ENCODE data around the gene BICD2. TPM values are rescaled to one million over a fixed set of nuclear protein-coding genes. Genes with fewer than 3 reads are reported as not detected.

Gene BICD2
- total and polyA plus RNA-seq, 2 of the 13 experiments (the other 11 are each of a cell fraction or from before 2014, with no cell fraction given), result 5.1 to 17.4 TPM

DNA sequence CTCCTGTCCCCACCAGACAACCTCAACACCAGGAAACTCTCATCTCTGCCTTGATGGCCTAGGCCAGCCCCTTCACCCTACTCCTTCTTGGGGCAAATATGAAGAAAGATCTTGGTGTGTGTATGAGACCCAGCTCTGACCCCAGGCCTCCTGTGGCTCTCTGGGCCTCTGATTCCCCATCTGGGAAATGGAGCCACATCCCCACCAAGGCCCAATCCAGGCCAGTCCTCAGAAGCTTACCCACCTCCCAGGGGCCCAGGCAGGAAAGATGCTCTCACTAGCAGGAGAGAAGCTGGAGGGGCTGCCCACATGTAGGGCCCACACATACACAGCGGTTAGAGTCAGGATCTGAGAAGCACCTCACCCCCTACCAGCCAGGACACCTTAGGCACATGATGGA is 38.9 kb downstream of the BICD2 start (continued):
- TF ChIP-seq, protein P1, sequence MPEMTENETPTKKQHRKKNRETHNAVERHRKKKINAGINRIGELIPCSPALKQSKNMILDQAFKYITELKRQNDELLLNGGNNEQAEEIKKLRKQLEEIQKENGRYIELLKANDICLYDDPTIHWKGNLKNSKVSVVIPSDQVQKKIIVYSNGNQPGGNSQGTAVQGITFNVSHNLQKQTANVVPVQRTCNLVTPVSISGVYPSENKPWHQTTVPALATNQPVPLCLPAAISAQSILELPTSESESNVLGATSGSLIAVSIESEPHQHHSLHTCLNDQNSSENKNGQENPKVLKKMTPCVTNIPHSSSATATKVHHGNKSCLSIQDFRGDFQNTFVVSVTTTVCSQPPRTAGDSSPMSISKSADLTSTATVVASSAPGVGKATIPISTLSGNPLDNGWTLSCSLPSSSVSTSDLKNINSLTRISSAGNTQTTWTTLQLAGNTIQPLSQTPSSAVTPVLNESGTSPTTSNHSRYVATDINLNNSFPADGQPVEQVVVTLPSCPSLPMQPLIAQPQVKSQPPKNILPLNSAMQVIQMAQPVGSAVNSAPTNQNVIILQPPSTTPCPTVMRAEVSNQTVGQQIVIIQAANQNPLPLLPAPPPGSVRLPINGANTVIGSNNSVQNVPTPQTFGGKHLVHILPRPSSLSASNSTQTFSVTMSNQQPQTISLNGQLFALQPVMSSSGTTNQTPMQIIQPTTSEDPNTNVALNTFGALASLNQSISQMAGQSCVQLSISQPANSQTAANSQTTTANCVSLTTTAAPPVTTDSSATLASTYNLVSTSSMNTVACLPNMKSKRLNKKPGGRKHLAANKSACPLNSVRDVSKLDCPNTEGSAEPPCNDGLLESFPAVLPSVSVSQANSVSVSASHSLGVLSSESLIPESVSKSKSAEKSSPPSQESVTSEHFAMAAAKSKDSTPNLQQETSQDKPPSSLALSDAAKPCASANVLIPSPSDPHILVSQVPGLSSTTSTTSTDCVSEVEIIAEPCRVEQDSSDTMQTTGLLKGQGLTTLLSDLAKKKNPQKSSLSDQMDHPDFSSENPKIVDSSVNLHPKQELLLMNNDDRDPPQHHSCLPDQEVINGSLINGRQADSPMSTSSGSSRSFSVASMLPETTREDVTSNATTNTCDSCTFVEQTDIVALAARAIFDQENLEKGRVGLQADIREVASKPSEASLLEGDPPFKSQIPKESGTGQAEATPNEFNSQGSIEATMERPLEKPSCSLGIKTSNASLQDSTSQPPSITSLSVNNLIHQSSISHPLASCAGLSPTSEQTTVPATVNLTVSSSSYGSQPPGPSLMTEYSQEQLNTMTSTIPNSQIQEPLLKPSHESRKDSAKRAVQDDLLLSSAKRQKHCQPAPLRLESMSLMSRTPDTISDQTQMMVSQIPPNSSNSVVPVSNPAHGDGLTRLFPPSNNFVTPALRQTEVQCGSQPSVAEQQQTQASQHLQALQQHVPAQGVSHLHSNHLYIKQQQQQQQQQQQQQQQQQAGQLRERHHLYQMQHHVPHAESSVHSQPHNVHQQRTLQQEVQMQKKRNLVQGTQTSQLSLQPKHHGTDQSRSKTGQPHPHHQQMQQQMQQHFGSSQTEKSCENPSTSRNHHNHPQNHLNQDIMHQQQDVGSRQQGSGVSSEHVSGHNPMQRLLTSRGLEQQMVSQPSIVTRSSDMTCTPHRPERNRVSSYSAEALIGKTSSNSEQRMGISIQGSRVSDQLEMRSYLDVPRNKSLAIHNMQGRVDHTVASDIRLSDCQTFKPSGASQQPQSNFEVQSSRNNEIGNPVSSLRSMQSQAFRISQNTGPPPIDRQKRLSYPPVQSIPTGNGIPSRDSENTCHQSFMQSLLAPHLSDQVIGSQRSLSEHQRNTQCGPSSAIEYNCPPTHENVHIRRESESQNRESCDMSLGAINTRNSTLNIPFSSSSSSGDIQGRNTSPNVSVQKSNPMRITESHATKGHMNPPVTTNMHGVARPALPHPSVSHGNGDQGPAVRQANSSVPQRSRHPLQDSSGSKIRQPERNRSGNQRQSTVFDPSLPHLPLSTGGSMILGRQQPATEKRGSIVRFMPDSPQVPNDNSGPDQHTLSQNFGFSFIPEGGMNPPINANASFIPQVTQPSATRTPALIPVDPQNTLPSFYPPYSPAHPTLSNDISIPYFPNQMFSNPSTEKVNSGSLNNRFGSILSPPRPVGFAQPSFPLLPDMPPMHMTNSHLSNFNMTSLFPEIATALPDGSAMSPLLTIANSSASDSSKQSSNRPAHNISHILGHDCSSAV (CRISPR knock-in tag; IDR thresholded peaks at IDR 0.05; ENCODE audit: borderline replicate concordance), result no peak
- TF ChIP-seq, protein P2, sequence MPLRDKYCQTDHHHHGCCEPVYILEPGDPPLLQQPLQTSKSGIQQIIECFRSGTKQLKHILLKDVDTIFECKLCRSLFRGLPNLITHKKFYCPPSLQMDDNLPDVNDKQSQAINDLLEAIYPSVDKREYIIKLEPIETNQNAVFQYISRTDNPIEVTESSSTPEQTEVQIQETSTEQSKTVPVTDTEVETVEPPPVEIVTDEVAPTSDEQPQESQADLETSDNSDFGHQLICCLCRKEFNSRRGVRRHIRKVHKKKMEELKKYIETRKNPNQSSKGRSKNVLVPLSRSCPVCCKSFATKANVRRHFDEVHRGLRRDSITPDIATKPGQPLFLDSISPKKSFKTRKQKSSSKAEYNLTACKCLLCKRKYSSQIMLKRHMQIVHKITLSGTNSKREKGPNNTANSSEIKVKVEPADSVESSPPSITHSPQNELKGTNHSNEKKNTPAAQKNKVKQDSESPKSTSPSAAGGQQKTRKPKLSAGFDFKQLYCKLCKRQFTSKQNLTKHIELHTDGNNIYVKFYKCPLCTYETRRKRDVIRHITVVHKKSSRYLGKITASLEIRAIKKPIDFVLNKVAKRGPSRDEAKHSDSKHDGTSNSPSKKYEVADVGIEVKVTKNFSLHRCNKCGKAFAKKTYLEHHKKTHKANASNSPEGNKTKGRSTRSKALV (CRISPR knock-in tag; IDR thresholded peaks at IDR 0.05), result no peak
- TF ChIP-seq SCMH1 (CRISPR knock-in tag; IDR thresholded peaks at IDR 0.05; ENCODE audit: borderline replicate concordance) (no peak), MYNN (CRISPR knock-in tag; IDR thresholded peaks at IDR 0.05; ENCODE audit: low read depth) (no peak), ZNF703 (CRISPR knock-in tag; IDR thresholded peaks at IDR 0.05; ENCODE audit: borderline replicate concordance) (no peak), RBAK (CRISPR knock-in tag; IDR thresholded peaks at IDR 0.05) (no peak)
- TF ChIP-seq, protein P3, sequence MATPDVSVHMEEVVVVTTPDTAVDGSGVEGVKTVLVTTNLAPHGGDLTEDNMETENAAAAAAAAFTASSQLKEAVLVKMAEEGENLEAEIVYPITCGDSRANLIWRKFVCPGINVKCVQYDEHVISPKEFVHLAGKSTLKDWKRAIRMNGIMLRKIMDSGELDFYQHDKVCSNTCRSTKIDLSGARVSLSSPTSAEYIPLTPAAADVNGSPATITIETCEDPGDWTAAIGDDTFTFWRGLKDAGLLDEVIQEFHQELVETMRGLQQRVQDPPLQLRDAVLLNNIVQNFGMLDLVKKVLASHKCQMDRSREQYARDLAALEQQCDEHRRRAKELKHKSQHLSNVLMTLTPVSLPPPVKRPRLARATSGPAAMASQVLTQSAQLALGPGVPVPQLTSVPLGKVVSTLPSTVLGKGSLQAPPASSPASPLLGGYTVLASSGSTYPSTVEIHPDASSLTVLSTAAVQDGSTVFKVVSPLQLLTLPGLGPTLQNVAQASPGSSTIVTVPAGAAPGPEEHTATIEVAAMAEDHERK (CRISPR knock-in tag; IDR thresholded peaks at IDR 0.05; ENCODE audit: low read depth), result no peak
- TF ChIP-seq, protein P4, sequence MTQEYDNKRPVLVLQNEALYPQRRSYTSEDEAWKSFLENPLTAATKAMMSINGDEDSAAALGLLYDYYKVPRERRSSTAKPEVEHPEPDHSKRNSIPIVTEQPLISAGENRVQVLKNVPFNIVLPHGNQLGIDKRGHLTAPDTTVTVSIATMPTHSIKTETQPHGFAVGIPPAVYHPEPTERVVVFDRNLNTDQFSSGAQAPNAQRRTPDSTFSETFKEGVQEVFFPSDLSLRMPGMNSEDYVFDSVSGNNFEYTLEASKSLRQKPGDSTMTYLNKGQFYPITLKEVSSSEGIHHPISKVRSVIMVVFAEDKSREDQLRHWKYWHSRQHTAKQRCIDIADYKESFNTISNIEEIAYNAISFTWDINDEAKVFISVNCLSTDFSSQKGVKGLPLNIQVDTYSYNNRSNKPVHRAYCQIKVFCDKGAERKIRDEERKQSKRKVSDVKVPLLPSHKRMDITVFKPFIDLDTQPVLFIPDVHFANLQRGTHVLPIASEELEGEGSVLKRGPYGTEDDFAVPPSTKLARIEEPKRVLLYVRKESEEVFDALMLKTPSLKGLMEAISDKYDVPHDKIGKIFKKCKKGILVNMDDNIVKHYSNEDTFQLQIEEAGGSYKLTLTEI (CRISPR knock-in tag; conservative IDR thresholded peaks at IDR 0.05), result no peak

Data from HepG2 (cell line).